Dendritic cell treated with granulocyte-macrophage colony-stimulating factor and Interleukin-4, amounts not matched to agents 40 ng/mL and 50 ng/mL, for 4 days (primary cell): Measurements from ENCODE around the gene GTF2IRD1.
"Not testable (repeated sequence)": the region's sequence is repeated elsewhere in the genome, so short reads cannot be mapped to it uniquely, and the experiment has no call there.

Source experiments
- H3K27ac Mint-ChIP-seq: one replicate; pipeline ENCODE4 v1.8.0; 2022; ENCODE audit warnings: mild to moderate bottlenecking, mixed read lengths
- H3K27me3 Mint-ChIP-seq: one replicate; pipeline ENCODE4 v1.8.0; 2022; ENCODE audit warnings: mild to moderate bottlenecking, mixed read lengths
- H3K36me3 Mint-ChIP-seq: one replicate; pipeline ENCODE4 v1.8.0; 2022; ENCODE audit warnings: low read depth, mixed read lengths
- H3K4me1 Mint-ChIP-seq: one replicate; pipeline ENCODE4 v1.8.0; 2022; ENCODE audit warnings: low read depth, mixed read lengths
- H3K4me3 Mint-ChIP-seq: one replicate; pipeline ENCODE4 v1.8.0; 2022; ENCODE audit warnings: mild to moderate bottlenecking, moderate library complexity, mixed read lengths
- H3K9me3 Mint-ChIP-seq: one replicate; pipeline ENCODE4 v1.8.0; 2022; ENCODE audit warnings: mixed read lengths
- intact Hi-C: fragments of 100-400 bp; cut with micrococcal nuclease; formaldehyde crosslinking; loops from one replicate; pipeline ENCODE4 v1.15.0; 2022

The GTF2IRD1 gene

DNA sequence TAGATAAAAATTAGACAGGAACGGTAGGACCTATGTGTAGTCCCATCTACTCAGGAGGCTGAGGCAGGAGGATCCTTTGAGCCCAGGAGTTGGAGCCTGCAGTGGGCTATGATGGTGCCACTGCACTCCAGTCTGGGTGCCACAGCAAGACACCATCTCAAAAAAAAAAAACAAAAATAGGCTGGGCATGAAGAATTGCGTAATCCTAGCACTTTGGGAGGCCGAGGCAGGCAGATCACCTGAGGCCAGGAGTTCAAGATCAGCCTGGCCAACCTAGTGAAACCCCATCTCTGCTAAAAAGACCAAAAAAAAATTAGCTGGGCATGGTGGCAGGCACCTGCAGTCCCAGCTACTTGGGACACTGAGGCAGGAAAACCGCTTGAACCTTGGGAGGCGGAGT, 88.2 kb downstream of the GTF2IRD1 start:
- intact Hi-C loops, H3K4me1 Mint-ChIP-seq, H3K36me3 Mint-ChIP-seq, H3K27me3 Mint-ChIP-seq, H3K27ac Mint-ChIP-seq, H3K4me3 Mint-ChIP-seq, H3K9me3 Mint-ChIP-seq: not testable (repeated sequence)

DNA sequence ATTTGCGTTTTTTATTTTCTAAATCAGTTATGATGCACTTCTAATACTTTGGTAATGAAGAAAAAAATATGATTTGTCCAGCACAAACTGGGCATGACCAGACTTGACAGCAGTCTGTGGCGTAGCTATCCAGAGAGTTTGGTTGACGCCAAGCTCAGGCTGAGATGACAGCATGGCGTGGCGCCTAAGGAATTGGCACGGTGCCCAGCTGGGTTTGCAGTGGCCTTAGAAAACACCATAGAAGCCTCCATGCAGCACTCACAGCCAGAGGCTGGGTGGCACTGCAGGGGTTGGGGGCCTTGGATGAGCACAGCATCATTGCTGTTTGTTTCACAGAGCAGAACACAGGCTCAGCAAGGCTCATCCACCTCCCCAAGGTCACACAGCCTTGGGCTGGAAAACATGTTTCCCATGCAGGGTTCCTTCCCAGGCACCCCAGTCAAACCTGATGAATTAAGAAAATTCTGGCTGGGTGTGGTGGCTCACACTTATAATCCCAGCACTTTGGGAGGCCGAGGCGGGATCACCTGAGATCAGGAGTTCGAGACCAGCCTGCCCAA, 88.9 kb downstream of the GTF2IRD1 start:
- intact Hi-C loops: no loop called here
- Mint-ChIP-seq H3K27me3 (no peaks in the 10 kb centered on the region), H3K4me3 (no peak overlapping the region), H3K36me3 (peaks cover 5% of the 10 kb centered on the region), H3K27ac (no peak overlapping the region), H3K4me1 (peaks cover 6% of the 10 kb centered on the region), H3K9me3 (peaks cover 8% of the 10 kb centered on the region)

DNA sequence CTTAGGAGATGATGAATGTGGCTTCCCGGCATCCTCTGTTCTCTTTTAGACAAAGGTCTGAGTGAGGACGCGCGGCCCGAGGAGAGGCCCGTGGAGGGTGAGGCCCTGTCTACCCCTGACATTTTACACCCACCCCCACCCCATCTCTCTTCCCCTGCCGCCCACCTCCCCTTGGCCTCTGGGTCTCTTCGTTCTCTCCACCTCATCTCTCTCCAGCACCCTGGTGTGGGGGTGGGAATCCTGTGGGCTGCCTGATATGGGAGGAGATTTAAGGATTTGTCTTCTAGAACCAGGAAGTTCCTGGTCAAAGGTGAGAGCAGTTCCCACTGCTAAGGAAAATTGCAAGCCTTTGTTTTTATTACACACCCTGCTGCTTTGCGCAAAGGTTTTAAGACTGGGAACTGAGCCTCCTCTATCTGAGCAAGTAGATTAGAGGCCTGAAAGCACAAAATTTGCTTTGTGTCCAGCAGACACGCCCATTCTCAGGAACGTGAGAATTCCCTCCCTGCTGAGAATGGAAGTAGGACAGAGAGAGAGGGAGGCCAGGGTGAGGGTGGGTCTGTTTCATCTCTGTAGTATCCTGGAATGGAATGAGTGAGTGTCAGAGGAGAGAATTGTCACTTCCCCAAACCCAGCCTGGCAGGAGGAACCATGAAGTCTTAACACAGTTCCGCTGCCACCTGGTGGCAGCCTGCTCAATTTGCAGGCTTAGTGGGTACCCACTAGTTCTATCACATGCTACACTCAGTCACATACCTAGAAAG, 91.2 kb downstream of the GTF2IRD1 start:
- H3K4me1 Mint-ChIP-seq: peaks cover 6% of the 10 kb centered on the region
- H3K36me3 Mint-ChIP-seq: peaks cover 5% of the 10 kb centered on the region
- H3K9me3 Mint-ChIP-seq: peaks cover 8% of the 10 kb centered on the region
- intact Hi-C loops: loop anchor here (2.0 kb wide), 2 partner anchors 94 to 128 kb away; no protein-coding TSS in a partner anchor
- no peaks in the 10 kb centered on the region for H3K27me3 Mint-ChIP-seq
- H3K4me3 Mint-ChIP-seq: no peak overlapping the region
- H3K27ac Mint-ChIP-seq: no peak overlapping the region

DNA sequence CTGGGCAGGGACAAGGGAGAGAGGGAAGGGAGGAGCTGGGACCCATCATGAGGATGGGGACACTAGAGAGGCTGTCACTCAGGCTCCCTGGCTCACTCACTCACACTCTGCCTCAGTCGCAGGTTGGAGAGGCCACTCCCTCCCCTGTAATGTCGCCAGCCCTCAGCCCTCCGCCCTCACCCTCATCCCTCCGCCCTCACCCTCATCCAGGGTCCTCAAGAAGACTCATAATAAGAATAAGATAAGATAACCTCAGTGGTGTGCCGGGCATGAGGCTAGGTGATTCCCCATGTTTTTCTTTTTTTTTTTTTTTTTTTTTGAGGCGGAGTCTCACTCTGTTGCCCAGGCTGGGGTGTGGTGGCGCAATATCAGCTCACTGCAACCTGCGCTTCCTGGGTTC, 92.2 kb downstream of the GTF2IRD1 start:
- Mint-ChIP-seq H3K36me3 (peaks cover 5% of the 10 kb centered on the region), H3K27ac (no peak overlapping the region), H3K9me3 (peaks cover 8% of the 10 kb centered on the region), H3K27me3 (no peaks in the 10 kb centered on the region), H3K4me1 (peaks cover 6% of the 10 kb centered on the region), H3K4me3 (no peak overlapping the region)
- intact Hi-C loops: loop anchor here (2.0 kb wide), 2 partner anchors 95 to 129 kb away; no protein-coding TSS in a partner anchor

DNA sequence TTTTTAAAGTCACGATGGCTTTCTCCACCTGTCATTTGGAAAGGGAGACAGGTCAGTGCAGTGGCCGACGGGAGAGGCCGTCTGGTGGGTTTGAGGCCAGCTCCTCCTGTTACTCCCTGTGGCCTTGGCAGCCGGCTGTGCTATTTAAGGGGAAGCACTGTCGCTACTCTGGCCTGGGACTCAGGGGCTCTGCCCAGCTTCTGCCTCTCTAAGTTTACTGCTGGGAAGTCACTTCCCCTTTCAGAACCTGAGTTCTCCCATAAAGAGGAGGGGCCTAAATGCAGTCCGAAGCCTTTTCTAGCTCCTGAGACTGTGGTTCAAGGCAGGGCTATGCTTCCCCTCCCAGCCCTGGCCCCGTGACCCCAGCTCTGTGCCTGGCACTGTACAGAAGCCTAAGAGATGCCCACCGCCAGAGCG, 99.9 kb downstream of the GTF2IRD1 start:
- H3K9me3 Mint-ChIP-seq, H3K36me3 Mint-ChIP-seq, intact Hi-C loops, H3K4me3 Mint-ChIP-seq, H3K27me3 Mint-ChIP-seq: not testable (repeated sequence)
- H3K4me1 Mint-ChIP-seq: peaks cover 19% of the 10 kb centered on the region
- peak overlapping the region; percentile 66 for H3K27ac Mint-ChIP-seq

DNA sequence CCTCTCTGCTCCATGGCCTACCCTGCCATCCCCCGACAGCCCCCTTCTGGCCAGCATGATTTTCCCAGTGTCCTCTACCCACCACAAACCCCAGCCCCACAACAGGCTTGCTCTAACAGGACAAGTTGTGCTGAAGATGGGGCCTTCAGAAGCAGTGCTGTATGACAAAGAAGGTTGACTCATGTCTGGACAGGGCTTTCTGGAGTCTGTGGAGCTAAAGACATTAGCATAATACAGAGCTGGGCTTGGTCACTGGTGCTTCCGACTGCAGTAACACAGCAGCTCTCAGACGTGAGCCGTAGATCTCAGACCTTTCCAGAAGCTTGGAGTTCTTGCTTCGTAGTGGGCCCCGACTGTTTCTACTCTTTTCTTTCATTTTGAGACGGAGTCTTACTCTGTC, 100.5 kb downstream of the GTF2IRD1 start:
- Mint-ChIP-seq H3K4me1 (peaks cover 19% of the 10 kb centered on the region), H3K27me3 (no peaks in the 10 kb centered on the region), H3K4me3 (no peak overlapping the region), H3K27ac (peak overlapping the region; percentile 66), H3K9me3 (no peaks in the 10 kb centered on the region), H3K36me3 (no peaks in the 10 kb centered on the region)
- intact Hi-C loops: no loop called here

DNA sequence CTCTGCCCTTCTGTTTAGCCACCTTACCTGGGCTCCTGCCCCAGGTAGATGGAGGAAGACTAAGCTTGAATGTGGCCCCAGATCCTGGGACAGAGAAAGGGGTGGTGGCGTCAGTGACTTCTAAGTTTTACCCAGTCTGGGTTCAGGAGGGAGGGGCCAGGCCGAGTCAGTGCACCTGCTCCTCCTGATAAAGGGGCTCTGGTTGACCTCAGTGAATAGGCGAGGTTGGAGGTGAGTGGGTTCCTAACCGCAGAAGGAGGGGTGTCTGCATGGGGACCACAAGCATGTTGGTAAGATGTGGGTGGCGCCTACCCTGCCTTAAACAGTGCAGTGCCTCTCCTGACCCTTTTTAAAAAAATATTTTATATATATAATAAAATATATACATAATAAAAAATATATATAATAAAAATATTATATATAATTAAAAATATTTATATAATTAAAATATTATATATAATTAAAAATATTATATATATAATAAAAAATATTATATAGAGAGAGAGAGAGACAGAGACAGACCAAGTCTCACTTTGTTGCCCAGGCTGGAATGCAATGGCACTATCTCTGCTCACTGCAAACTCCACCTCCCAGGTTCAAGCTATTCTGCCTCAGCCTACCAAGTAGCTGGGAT, 106.5 kb downstream of the GTF2IRD1 start:
- H3K9me3 Mint-ChIP-seq: no peaks in the 10 kb centered on the region
- H3K4me1 Mint-ChIP-seq: no peaks in the 10 kb centered on the region
- no peaks in the 10 kb centered on the region for H3K27me3 Mint-ChIP-seq
- H3K4me3 Mint-ChIP-seq: no peak overlapping the region
- no peaks in the 10 kb centered on the region for H3K36me3 Mint-ChIP-seq
- intact Hi-C loops: no loop called here
- no peak overlapping the region for H3K27ac Mint-ChIP-seq

DNA sequence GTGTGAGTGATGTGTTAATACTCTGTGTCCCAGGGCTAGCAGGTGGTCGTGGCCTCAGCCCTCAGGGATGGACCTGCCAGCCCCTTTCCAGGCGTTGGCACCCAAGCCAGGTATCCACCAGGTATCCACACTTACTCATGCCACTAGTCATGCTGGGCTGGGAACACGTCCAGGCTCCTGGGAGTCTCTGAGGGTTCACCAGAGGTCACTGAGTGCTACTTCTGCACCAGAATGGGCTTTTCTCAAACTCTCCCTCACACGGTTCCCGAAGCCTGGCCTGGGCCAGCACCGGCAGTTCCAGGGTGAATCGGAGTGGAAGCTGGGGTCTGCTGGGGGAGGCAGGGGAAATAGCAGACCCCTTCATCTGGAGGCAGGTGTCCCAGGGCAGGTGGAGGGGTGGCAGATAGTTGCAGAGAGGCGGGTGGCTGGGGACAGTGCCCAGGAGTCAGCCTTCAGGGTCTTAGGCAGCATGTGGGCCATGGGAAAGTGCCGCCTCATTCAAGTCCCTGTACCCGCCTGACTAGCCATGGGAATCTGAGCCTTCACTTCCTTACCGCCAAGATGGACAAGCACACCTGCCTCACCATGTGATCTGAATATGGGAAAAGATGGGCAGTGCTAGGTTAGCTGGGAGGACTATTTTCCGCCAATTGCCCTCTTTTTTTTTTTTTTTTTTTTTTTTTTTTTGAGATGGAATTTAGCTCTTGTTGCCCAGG, 108.3 kb downstream of the GTF2IRD1 start:
- Mint-ChIP-seq H3K36me3 (no peaks in the 10 kb centered on the region), H3K27ac (no peak overlapping the region), H3K27me3 (no peaks in the 10 kb centered on the region), H3K4me1 (no peaks in the 10 kb centered on the region), H3K4me3 (no peak overlapping the region), H3K9me3 (no peaks in the 10 kb centered on the region)
- intact Hi-C loops: no loop called here

DNA sequence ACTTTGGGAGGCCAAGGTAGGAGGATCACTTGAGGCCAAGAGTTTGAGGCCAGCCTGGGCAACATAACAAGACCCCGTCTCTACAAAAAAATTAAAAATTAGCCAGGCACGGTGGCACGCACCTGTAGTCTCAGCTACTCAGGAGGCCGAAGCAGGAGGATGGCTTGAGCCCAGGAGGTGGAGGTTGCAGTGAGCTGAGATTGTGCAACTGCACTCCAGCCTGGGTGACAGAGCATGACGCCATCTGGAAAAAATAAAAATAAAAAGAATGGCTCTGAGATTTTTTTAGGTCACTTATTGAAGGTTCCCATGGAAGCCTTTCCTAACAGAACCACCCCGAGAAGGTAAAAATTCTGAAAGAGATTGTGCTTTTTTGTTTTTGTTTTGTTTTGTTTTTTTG, 109.9 kb downstream of the GTF2IRD1 start:
- H3K27ac Mint-ChIP-seq, H3K4me3 Mint-ChIP-seq, H3K9me3 Mint-ChIP-seq, intact Hi-C loops, H3K36me3 Mint-ChIP-seq, H3K27me3 Mint-ChIP-seq: not testable (repeated sequence)
- H3K4me1 Mint-ChIP-seq: peaks cover 10% of the 10 kb centered on the region

DNA sequence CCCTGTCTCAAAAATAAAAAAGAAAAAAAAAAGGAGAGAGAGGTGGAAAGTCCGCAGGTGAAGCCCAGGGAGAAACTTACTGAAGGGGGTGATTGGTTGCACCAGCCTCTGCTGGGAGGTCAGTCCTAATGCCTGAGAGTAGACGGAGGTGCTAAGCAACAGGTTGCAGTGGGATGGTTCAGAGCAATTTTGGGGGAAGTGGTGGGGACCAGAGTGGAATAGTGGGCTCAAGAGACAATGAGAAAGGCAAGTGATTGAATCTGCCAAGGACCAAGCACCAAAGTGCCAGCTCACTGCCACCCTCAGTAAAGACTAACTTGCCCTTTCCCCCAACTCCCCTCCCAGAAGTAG, 113.6 kb downstream of the GTF2IRD1 start:
- Mint-ChIP-seq H3K36me3 (no peaks in the 10 kb centered on the region), H3K9me3 (no peaks in the 10 kb centered on the region), H3K4me3 (no peak overlapping the region), H3K27me3 (peaks cover 11% of the 10 kb centered on the region), H3K27ac (no peak overlapping the region), H3K4me1 (peaks cover 12% of the 10 kb centered on the region)
- intact Hi-C loops: no loop called here

DNA sequence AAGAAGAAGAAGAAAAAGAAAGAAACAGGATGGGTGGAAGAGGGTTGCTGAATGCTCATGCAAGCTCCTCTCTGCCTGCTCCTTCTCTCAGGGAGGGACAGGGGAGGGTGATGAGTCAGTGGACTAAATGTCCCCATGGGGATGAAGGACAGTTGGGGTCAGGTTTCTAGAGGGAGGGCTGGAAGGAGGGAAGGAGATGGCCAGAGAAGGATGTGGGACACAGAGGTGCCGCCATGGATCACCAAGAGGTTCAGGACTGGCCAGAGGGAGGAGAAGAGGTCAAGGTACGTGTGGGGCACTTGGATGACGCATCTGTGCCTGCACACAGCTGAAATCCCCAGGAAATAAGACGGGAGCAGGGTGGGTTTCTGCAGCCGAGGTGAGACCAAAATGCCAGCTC, 115.0 kb downstream of the GTF2IRD1 start:
- Mint-ChIP-seq H3K4me1 (peaks cover 12% of the 10 kb centered on the region), H3K27ac (no peak overlapping the region), H3K27me3 (peaks cover 15% of the 10 kb centered on the region), H3K9me3 (no peaks in the 10 kb centered on the region), H3K4me3 (no peak overlapping the region), H3K36me3 (no peaks in the 10 kb centered on the region)
- intact Hi-C loops: no loop called here

DNA sequence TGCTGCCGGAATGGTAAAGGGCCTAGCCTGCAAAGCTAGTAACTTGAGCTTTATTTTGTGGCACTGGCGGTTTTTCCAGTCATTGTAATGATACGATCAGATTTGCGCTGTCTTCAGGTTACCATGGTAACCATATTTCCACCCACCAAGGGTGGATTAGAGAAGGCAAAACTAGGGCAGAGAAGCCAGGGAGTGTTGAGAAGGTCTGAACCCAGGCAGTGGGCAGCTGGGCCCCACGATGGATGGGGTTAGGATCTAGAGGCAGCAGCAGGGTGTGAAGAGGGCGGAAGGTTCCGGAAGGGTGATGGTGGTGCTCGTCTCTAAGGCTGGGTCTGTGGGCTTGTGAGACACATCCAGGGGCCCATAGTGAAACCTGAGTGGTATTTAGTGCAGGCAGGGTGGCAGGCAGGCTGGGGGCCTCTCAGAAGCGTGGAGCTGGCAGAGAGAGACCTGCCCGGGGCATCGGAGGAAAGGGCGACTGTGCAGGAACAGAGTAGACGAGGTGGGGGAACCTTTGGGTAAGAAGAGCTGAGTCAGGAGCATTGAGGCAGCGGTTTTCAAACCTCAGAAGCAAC, 115.9 kb downstream of the GTF2IRD1 start:
- no peaks in the 10 kb centered on the region for H3K9me3 Mint-ChIP-seq
- intact Hi-C loops: no loop called here
- no peak overlapping the region for H3K4me3 Mint-ChIP-seq
- peaks cover 15% of the 10 kb centered on the region for H3K27me3 Mint-ChIP-seq
- no peaks in the 10 kb centered on the region for H3K36me3 Mint-ChIP-seq
- no peak overlapping the region for H3K27ac Mint-ChIP-seq
- peaks cover 12% of the 10 kb centered on the region for H3K4me1 Mint-ChIP-seq

DNA sequence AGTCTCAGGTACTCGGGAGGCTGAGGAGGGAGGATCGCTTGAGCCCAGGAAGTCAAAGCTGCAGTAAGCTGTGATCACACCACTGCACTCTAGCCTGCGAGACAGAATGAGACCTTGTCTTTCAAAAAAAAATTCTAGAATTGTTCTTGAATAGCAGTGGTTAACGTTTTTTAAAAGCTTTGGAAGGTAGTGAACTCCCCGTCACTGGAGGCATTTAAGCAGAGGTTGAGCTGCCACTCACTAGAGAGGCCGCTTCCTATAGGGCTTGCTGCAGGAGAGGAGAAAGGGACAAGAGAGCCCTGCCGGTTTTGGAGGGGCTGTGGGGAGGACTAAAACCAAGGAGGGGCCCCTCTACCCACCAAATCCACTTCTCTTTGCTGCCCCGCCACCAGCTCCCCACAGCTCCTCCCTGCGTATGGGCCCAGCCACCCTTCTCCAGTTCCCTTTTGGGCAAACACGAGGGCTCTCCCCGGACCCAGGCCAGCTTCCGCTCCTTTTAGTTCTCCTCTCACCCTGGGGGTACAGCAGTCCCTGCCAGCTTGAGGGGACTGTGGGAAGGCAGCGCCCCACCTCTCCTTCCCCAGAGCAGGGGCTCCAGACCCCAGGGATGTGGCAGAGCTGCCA, 116.9 kb downstream of the GTF2IRD1 start:
- no peaks in the 10 kb centered on the region for H3K9me3 Mint-ChIP-seq
- H3K4me3 Mint-ChIP-seq: no peak overlapping the region
- H3K27me3 Mint-ChIP-seq: peaks cover 15% of the 10 kb centered on the region
- intact Hi-C loops: no loop called here
- H3K36me3 Mint-ChIP-seq: no peaks in the 10 kb centered on the region
- H3K27ac Mint-ChIP-seq: no peak overlapping the region
- H3K4me1 Mint-ChIP-seq: peaks cover 19% of the 10 kb centered on the region
